Left lung (tissue), 10 donors: ENCODE data around the gene BAIAP2L1. TPM values are rescaled to one million over a fixed set of nuclear protein-coding genes. Genes with fewer than 3 reads are reported as not detected.

Experiments used
- ATAC-seq: fragments of 200-7000 bp; cut with Tn5 transposase; one replicate; pipeline ENCODE4 v1.9.1; 2020; ENCODE audit warnings: moderate library complexity
- DNase-seq, 4 donors: peaks; one replicate each; pipeline ENCODE4 v3.0.0-alpha.2; 2013 to 2020
- H3K27ac ChIP-seq, 2 donors: fragments of 200-600 bp; sonication (generic) in 1 of 2; one replicate each; pipeline versions ENCODE4 v1.5.0 to v1.8.0; 2020 to 2021
- H3K27me3 ChIP-seq, 2 donors: fragments of 200-600 bp; sonication (generic) in 1 of 2; one replicate each; pipeline versions ENCODE4 v1.5.0 to v1.8.0; 2020 to 2021
- H3K36me3 ChIP-seq, 2 donors: fragments of 200-600 bp; sonication (generic) in 1 of 2; one replicate each; pipeline versions ENCODE4 v1.5.0 to v1.8.0; 2020 to 2021
- H3K4me1 ChIP-seq, 2 donors: fragments of 200-600 bp; one replicate each; pipeline ENCODE4 v1.8.0; 2021
- H3K4me3 ChIP-seq, 2 donors: fragments of 200-600 bp; sonication (generic) in 1 of 2; one replicate each; pipeline versions ENCODE4 v1.5.0 to v1.8.0; 2020 to 2021; ENCODE audit warnings: mild to moderate bottlenecking in 1 of 2
- H3K9me3 ChIP-seq, 2 donors: fragments of 200-600 bp; sonication (generic) in 1 of 2; one replicate each; pipeline versions ENCODE4 v1.5.0 to v1.8.0; 2020 to 2021
- intact Hi-C, 2 donors: fragments of 100-400 bp; cut with DNase I; formaldehyde crosslinking; loops; one replicate each; pipeline versions ENCODE4 v1.11.2 to v1.14.2; 2022
- polyA plus RNA-seq, 6 donors: library from polyadenylated mRNA; unstranded; fragments of 120-200 nt; gene quantifications; one replicate each; pipeline ENCODE4 v1.2.1, GENCODE V29; 2013; ENCODE audit not compliant: insufficient read length in 6 of 6
- total RNA-seq, 2 donors: library from RNA; stranded (reverse); fragmentation: NEBNext Ultra II Directional; extraction: Animal tissue kit (Norgen Biotek cat#: 25700); gene quantifications; one replicate each; pipeline ENCODE4 v1.2.1, GENCODE V29; 2021
- TF ChIP-seq, protein P1 (sequence below), 2 donors: fragments of 200-600 bp; sonication (generic) in 1 of 2; IDR thresholded peaks; one replicate each; pipeline versions ENCODE4 v1.5.0 to v1.8.0; 2021; ENCODE audit warnings: antibody characterized with exemption in 2 of 2
- donor health status: DM: no; HTN: yes; CAD: no.
- donor health status: DM: no; HTN: no; CAD: no.

BAIAP2L1 gene
- total and polyA plus RNA-seq, 8 donors: 16.6 to 31.8 (median 20.9) TPM

- H3K27ac ChIP-seq: peak overlapping the region in 1 of 2 donors; percentile 41
- H3K4me1 ChIP-seq: no peaks in the 10 kb centered on the region
- no peaks in the 10 kb centered on the region for H3K36me3 ChIP-seq
- H3K9me3 ChIP-seq: no peaks in the 10 kb centered on the region
- no peak overlapping the region for H3K4me3 ChIP-seq
- DNase-seq (no peak), ATAC-seq (no peak)
- no peaks in the 10 kb centered on the region for H3K27me3 ChIP-seq
- TF ChIP-seq, protein P1, sequence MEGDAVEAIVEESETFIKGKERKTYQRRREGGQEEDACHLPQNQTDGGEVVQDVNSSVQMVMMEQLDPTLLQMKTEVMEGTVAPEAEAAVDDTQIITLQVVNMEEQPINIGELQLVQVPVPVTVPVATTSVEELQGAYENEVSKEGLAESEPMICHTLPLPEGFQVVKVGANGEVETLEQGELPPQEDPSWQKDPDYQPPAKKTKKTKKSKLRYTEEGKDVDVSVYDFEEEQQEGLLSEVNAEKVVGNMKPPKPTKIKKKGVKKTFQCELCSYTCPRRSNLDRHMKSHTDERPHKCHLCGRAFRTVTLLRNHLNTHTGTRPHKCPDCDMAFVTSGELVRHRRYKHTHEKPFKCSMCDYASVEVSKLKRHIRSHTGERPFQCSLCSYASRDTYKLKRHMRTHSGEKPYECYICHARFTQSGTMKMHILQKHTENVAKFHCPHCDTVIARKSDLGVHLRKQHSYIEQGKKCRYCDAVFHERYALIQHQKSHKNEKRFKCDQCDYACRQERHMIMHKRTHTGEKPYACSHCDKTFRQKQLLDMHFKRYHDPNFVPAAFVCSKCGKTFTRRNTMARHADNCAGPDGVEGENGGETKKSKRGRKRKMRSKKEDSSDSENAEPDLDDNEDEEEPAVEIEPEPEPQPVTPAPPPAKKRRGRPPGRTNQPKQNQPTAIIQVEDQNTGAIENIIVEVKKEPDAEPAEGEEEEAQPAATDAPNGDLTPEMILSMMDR (IDR thresholded peaks at IDR 0.05): no peak
- intact Hi-C loops: no loop called here
Measured at GRCh38 chr7:98372993-98373392, 27.9 kb downstream of the BAIAP2L1 start.

- H3K27ac ChIP-seq: peak overlapping the region in 1 of 2 donors; percentile 48
- TF ChIP-seq, protein P1 (IDR thresholded peaks at IDR 0.05): no peak
- intact Hi-C loops: no loop called here
Measured at GRCh38 chr7:98369726-98370125, 31.2 kb downstream of the BAIAP2L1 start.

DNA sequence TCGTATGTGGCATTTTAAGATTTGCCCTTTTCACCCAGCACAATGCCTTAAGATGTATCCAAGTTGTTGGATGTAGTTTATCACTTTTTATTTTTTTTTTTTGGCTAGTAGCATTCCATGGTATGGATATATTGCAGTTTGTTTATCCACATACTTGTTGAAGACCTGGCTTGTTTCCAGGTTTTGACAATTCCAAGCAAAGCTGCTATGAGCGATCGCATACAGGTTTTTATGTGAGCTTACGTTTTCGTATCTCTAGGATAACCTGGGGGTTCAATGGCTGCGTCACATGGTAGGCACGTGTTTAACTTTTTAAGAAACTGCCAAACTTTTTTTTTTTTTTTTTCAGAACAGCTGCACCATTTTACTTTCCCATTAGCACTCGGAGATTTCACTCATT is 32.2 kb downstream of the BAIAP2L1 start:
- no peaks in the 10 kb centered on the region for H3K9me3 ChIP-seq
- ATAC-seq (no peak), DNase-seq (no peak)
- no peaks in the 10 kb centered on the region for H3K36me3 ChIP-seq
- H3K27ac ChIP-seq: no peak overlapping the region
- H3K4me1 ChIP-seq: no peaks in the 10 kb centered on the region
- TF ChIP-seq, protein P1 (IDR thresholded peaks at IDR 0.05): no peak
- H3K4me3 ChIP-seq: no peak overlapping the region
- intact Hi-C loops: no loop called here
- no peaks in the 10 kb centered on the region for H3K27me3 ChIP-seq

More at GRCh38 chr7:98369726-98370125, 31.2 kb downstream of the BAIAP2L1 start:
- no peaks in the 10 kb centered on the region for H3K27me3 ChIP-seq
- H3K4me3 ChIP-seq: no peak overlapping the region
- no peaks in the 10 kb centered on the region for H3K4me1 ChIP-seq
- no peaks in the 10 kb centered on the region for H3K9me3 ChIP-seq
- no peak for ATAC-seq
- no peak for DNase-seq
- no peaks in the 10 kb centered on the region for H3K36me3 ChIP-seq

DNA sequence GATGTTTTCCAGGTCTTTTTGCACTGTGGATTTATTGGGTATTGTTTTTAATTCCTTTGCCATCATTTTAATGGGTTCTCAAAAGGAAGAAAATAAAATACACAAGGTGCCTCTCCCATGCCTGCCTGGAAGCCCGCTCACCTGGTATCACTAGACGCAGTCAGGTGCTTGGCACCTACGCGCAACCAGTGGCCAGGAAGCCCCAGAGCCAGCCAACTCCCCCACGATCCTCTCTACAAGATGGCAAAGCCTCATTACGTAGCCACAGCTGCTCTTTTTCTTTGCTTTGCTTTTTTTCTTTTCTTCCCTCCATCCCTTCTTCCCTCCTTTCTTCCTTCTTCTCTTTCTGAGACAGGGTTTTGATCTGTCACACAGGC is 34.3 kb downstream of the BAIAP2L1 start:
- no peak overlapping the region for H3K4me3 ChIP-seq
- H3K9me3 ChIP-seq: no peaks in the 10 kb centered on the region
- no peaks in the 10 kb centered on the region for H3K36me3 ChIP-seq
- H3K27me3 ChIP-seq: no peaks in the 10 kb centered on the region
- ATAC-seq (no peak), DNase-seq (no peak)
- peak overlapping the region in 1 of 2 donors; percentile 57 for H3K27ac ChIP-seq
- intact Hi-C loops: no loop called here
- TF ChIP-seq, protein P1 (IDR thresholded peaks at IDR 0.05): no peak
- no peaks in the 10 kb centered on the region for H3K4me1 ChIP-seq

- Histone ChIP-seq H3K4me1 (peaks cover 0 to 4% of the 10 kb centered on the region in 2 donors), H3K36me3 (no peaks in the 10 kb centered on the region), H3K27ac (peak overlapping the region in 1 of 2 donors; percentile 57), H3K27me3 (no peaks in the 10 kb centered on the region), H3K4me3 (no peak overlapping the region), H3K9me3 (no peaks in the 10 kb centered on the region)
- DNase-seq (no peak), ATAC-seq (peak; percentile 35)
- TF ChIP-seq, protein P1 (IDR thresholded peaks at IDR 0.05): no peak
- intact Hi-C loops: no loop called here
Measured at GRCh38 chr7:98365863-98366561, 34.9 kb downstream of the BAIAP2L1 start.
